ENCODE results near the gene LAMC2. TPM values are rescaled to one million over a fixed set of nuclear protein-coding genes. Genes with fewer than 3 reads are reported as not detected.

LAMC2 gene
- total RNA-seq, 1 donor from 2014 or later, result 3.0 TPM

- DNase-seq (ENCODE audit: low read depth in 2 of 2), result no peak
Measured at GRCh38 chr1:183168308-183168707, 17.8 kb upstream of the LAMC2 start.

- peak; percentile 82 to 84 for DNase-seq (ENCODE audit: low read depth in 2 of 2)
Measured at GRCh38 chr1:183173828-183174227, 12.2 kb upstream of the LAMC2 start.

- no peak for DNase-seq (ENCODE audit: low read depth in 2 of 2)
Measured at GRCh38 chr1:183175631-183176030, 10.4 kb upstream of the LAMC2 start.

GRCh38 chr1:183178545-183178944, 7.5 kb upstream of the LAMC2 start:
- no peak for DNase-seq (ENCODE audit: low read depth in 2 of 2)

GRCh38 chr1:183179033-183179432, 7.0 kb upstream of the LAMC2 start:
- no peak for DNase-seq (ENCODE audit: low read depth in 2 of 2)

- peak; percentile 89 to 95 for DNase-seq (ENCODE audit: low read depth in 2 of 2)
Measured at GRCh38 chr1:183180218-183180617, 5.8 kb upstream of the LAMC2 start.

GRCh38 chr1:183180634-183181056, 5.4 kb upstream of the LAMC2 start:
- DNase-seq (ENCODE audit: low read depth in 2 of 2), result peak; percentile 95 to 96

GRCh38 chr1:183186841-183187240, 777 bp downstream of the LAMC2 start:
- DNase-seq (ENCODE audit: low read depth in 2 of 2), result peak in 1 of 2 donors; percentile 44

- peak in 1 of 2 donors; percentile 32 for DNase-seq (ENCODE audit: low read depth in 2 of 2)
Measured at GRCh38 chr1:183188240-183188639, 2.2 kb downstream of the LAMC2 start.

GRCh38 chr1:183191833-183192232, 5.8 kb downstream of the LAMC2 start:
- peak in 1 of 2 donors; percentile 80 for DNase-seq (ENCODE audit: low read depth in 2 of 2)

- DNase-seq (ENCODE audit: low read depth in 2 of 2), result no peak
Measured at GRCh38 chr1:183193963-183194525, 8.0 kb downstream of the LAMC2 start.

GRCh38 chr1:183194527-183195141, 8.6 kb downstream of the LAMC2 start:
- DNase-seq (ENCODE audit: low read depth in 2 of 2), result no peak

GRCh38 chr1:183195142-183195574, 9.1 kb downstream of the LAMC2 start:
- peak; percentile 17 to 83 for DNase-seq (ENCODE audit: low read depth in 2 of 2)

GRCh38 chr1:183197762-183198161, 11.7 kb downstream of the LAMC2 start:
- no peak for DNase-seq (ENCODE audit: low read depth in 2 of 2)

- DNase-seq (ENCODE audit: low read depth in 2 of 2), result no peak
Measured at GRCh38 chr1:183198463-183198862, 12.4 kb downstream of the LAMC2 start.

- no peak for DNase-seq (ENCODE audit: low read depth in 2 of 2)
Measured at GRCh38 chr1:183199304-183199703, 13.2 kb downstream of the LAMC2 start.

GRCh38 chr1:183200451-183200850, 14.4 kb downstream of the LAMC2 start:
- peak; percentile 52 to 63 for DNase-seq (ENCODE audit: low read depth in 2 of 2)

- DNase-seq (ENCODE audit: low read depth in 2 of 2), result no peak
Measured at GRCh38 chr1:183203094-183203493, 17.0 kb downstream of the LAMC2 start.

- peak in 1 of 2 donors; percentile 74 for DNase-seq (ENCODE audit: low read depth in 2 of 2)
Measured at GRCh38 chr1:183205196-183205781, 19.2 kb downstream of the LAMC2 start.

GRCh38 chr1:183206538-183207122, 20.6 kb downstream of the LAMC2 start:
- no peak for DNase-seq (ENCODE audit: low read depth in 2 of 2)

- DNase-seq (ENCODE audit: low read depth in 2 of 2), result peak; percentile 27 to 80
Measured at GRCh38 chr1:183209533-183210158, 23.6 kb downstream of the LAMC2 start.

GRCh38 chr1:183210681-183211080, 24.6 kb downstream of the LAMC2 start:
- no peak for DNase-seq (ENCODE audit: low read depth in 2 of 2)
